Iris pigment epithelial cell (primary cell): ENCODE results near the gene BMP7.
"Not testable (repeated sequence)": the region's sequence is repeated elsewhere in the genome, so short reads cannot be mapped to it uniquely, and the experiment has no call there.

Experiments
- DNase-seq: peaks from one replicate; pipeline ENCODE4 v3.0.0-alpha.2; 2011; ENCODE audit warnings: low read depth

BMP7 gene

GRCh38 chr20:57265336-57265996 is 975 bp downstream of the BMP7 start:
- DNase-seq, result no peak

- DNase-seq, result not testable (repeated sequence)
These were observed 1.5 kb downstream of the BMP7 start for GRCh38 chr20:57264908-57265335.

- no peak for DNase-seq
These were observed 2.3 kb downstream of the BMP7 start for GRCh38 chr20:57263801-57264792.

GRCh38 chr20:57262784-57263609 is 3.4 kb downstream of the BMP7 start:
- no peak for DNase-seq

- DNase-seq, result no peak
These were observed 4.1 kb downstream of the BMP7 start for GRCh38 chr20:57262301-57262700.

- no peak for DNase-seq
These were observed 4.8 kb downstream of the BMP7 start for GRCh38 chr20:57261457-57262251.

GRCh38 chr20:57260934-57261333 is 5.5 kb downstream of the BMP7 start:
- peak; percentile 17 for DNase-seq

- DNase-seq, result no peak
These were observed 6.2 kb downstream of the BMP7 start for GRCh38 chr20:57259938-57260921.

GRCh38 chr20:57259121-57259937 is 7.1 kb downstream of the BMP7 start:
- no peak for DNase-seq

- no peak for DNase-seq
These were observed 8.6 kb downstream of the BMP7 start for GRCh38 chr20:57257701-57258453.

- no peak for DNase-seq
These were observed 9.5 kb downstream of the BMP7 start for GRCh38 chr20:57256908-57257307.

GRCh38 chr20:57256205-57256604 is 10.2 kb downstream of the BMP7 start:
- DNase-seq, result no peak

- DNase-seq, result no peak
These were observed 11.3 kb downstream of the BMP7 start for GRCh38 chr20:57255183-57255582.

GRCh38 chr20:57252559-57253162 is 13.8 kb downstream of the BMP7 start:
- no peak for DNase-seq

GRCh38 chr20:57251949-57252348 is 14.5 kb downstream of the BMP7 start:
- no peak for DNase-seq

- DNase-seq, result no peak
These were observed 15.1 kb downstream of the BMP7 start for GRCh38 chr20:57251344-57251743.

- DNase-seq, result no peak
These were observed 15.7 kb downstream of the BMP7 start for GRCh38 chr20:57250607-57251343.
